GM12875 (cell line): Measurements from ENCODE around the gene UPF1.

Experiments used
- H3K4me3 ChIP-seq: one replicate; pipeline ENCODE4 v1.5.1; 2011; ENCODE audit warnings: low read depth, low read length, control low read depth
- CTCF ChIP-seq: IDR thresholded peaks from 2 replicates; pipeline ENCODE4 v1.5.1; 2011; ENCODE audit warnings: low read depth, mild to moderate bottlenecking, control low read depth, inconsistent platforms, low read length, moderate library complexity, borderline replicate concordance; ENCODE audit not compliant: insufficient read depth

UPF1 gene

DNA sequence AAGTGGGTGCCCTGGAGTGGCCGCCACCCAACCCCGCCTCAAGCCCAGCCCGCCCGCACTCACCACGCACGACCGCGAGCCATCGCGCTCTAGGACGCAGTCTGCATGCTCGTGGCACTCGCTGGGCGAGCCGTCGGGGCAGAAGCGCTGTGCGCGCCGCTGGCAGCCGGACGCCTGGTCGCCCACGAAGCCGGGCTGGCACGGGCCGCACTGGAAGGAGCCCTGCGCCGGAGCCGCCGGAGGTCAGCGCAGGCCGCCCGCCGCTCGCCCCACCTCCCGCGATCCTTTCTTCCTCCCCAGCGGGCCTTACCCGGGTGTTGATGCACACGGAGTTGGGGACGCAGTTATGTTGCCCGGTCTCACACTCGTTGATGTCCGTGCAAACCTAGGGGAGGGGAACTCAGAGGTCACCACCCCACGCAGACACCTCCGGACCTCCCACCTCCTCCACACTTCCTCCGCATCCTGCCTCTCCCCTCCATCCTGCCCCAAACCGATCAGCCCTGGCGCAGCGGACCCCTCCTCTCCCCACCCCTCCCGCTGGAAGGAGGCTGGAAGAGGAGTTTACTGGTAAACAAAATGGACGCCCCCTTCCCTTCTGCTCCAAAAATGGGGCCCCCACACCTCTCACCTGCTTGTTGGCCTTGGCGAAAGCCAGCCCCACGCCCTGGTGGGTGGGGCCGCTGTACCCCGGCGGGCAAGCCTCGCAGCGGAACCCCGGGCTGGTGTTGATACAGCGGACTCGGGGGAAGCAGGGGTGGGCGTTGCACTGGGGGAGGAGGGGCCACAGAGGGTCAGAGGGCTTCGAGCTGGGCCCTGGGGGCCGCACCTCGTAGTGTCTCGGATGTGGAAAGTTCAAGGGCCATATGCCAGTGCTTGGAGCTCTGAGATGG is 43.0 kb upstream of the UPF1 start:
- TF ChIP-seq CTCF = no peak

DNA sequence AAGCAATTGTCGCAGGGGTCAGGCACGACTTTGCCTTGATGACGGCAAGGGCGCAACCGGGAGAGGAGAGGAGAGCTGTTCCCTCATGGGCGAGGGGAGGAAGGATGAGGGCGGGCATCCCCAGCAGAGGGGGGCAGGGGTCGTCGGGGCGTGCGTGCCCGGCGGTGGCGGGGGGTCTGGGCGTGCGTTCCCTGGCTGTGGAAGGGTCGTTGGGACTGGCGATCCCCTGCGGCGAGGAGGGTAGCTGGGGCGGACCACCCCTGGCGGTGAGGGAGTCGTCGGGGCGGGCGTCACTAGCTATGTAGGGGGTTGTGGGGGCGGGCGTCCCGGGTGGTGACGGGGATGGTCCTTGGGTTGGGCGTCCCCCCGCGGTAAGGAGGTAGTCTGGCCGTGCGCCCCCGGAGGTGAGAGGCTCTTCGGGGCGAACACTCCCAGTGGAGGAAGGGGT is 42.3 kb upstream of the UPF1 start:
- no peak for TF ChIP-seq CTCF
- H3K4me3 ChIP-seq = peak overlapping the region; percentile 5

More for the DNA sequence above, 43.0 kb upstream of the UPF1 start:
- H3K4me3 ChIP-seq = no peak overlapping the region

- no peak for TF ChIP-seq CTCF
- H3K4me3 ChIP-seq = peak overlapping the region; percentile 5
Observed at GRCh38 chr19:18789883-18790565, 41.7 kb upstream of the UPF1 start.

GRCh38 chr19:18790566-18791314 is 41.0 kb upstream of the UPF1 start, which contains the start of gene COMP:
TSS of gene COMP (minus strand) at chr19:18791305. CDS start at chr19:18791269, 36 bp downstream.
- H3K4me3 ChIP-seq = no peak within 1 kb of the TSS
- TF ChIP-seq CTCF = no peak

DNA sequence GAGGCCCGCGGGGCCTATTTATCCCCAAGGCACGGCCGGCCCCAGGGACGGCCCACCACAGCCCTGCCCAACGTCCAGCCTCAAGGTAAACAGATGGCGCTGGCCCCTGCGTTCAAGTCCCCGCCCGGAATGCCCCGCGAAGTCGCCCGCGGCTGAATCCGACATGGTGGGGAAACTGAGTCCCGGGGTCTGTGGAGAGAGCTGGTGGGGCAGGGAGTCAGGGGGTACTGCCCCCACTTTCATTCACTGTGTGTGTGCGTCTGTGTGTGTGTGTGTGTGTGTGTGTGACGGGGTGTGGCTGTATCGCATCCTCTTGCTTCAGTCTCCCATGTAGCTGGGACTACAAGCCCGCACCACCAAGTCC is 40.5 kb upstream of the UPF1 start:
- no peak overlapping the region for H3K4me3 ChIP-seq
- TF ChIP-seq CTCF = no peak

- no peak overlapping the region for H3K4me3 ChIP-seq
- no peak for TF ChIP-seq CTCF
Observed at GRCh38 chr19:18792661-18793060, 39.1 kb upstream of the UPF1 start.
